OCI-M2 (cell line): Measurements from ENCODE around the gene DNAI7.

ENCODE experiments used
- DNase-seq: peaks from one replicate; lab custom pipeline; 2025; ENCODE audit not compliant: unreplicated experiment; lab: John Stamatoyannopoulos, UW

The DNAI7 gene, protein sequence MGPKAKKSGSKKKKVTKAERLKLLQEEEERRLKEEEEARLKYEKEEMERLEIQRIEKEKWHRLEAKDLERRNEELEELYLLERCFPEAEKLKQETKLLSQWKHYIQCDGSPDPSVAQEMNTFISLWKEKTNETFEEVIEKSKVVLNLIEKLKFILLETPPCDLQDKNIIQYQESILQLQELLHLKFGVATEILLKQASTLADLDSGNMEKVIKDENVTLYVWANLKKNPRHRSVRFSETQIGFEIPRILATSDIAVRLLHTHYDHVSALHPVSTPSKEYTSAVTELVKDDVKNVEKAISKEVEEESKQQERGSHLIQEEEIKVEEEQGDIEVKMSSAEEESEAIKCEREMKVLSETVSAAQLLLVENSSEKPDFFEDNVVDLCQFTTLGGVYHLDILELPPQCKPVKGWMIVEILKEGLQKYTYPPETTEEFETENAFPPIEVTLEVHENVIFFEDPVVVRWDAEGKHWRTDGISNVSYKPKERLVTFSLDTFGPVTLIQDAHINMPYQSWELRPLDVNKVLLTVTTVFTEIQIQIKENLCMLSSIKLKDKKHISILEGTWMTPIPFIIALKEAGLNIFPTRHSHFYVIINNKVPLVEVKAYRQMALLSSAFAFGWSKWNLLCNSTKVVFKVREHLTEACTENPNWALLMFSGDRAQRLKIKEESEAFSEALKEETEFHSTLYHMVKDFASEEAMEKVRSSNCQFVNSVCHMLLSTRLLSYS

GRCh38 chr12:25195056-25195971 lies at the start of gene DNAI7, which contains the start of gene ETFRF1:
DNAI7 (minus strand) TSS chr12:25195160; CDS start chr12:25195078, 82 bp downstream.
ETFRF1 (plus strand) TSS chr12:25195237; CDS start chr12:25203957, 8,720 bp downstream.
- DNase-seq: peak; percentile 9

- DNase-seq: no peak
Observed at GRCh38 chr12:25243680-25243990, 48.7 kb upstream of the DNAI7 start.

GRCh38 chr12:25242981-25243679 lies 48.2 kb upstream of the DNAI7 start:
- DNase-seq: no peak

- DNase-seq: no peak
Observed at GRCh38 chr12:25241167-25242020, 46.4 kb upstream of the DNAI7 start.

GRCh38 chr12:25236626-25237025 lies 41.7 kb upstream of the DNAI7 start:
- DNase-seq: no peak

GRCh38 chr12:25236190-25236589 lies 41.2 kb upstream of the DNAI7 start:
- DNase-seq: no peak

- no peak for DNase-seq
Observed at GRCh38 chr12:25213338-25213737, 18.4 kb upstream of the DNAI7 start.

GRCh38 chr12:25208554-25208953 lies 13.6 kb upstream of the DNAI7 start:
- DNase-seq: no peak

DNA sequence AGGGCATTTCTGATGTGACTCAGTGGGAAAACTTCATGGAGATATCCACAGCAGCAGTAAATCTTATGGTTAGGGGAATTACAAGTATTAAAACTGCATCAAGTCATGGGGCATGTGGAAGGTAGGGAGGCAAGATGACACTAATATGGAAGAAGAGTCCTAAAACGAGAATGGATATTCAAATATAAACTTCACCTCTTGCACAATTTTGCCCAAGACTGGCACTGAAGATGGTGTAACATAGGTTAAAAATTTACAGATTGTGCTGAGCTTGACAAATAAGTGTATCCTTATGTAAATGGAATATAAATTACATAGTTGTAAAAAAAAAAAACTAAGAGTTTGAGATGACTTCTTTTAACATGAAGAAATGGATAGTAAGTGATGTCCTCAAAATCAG lies 12.9 kb upstream of the DNAI7 start:
- DNase-seq: no peak

- DNase-seq: no peak
Observed at GRCh38 chr12:25207411-25207810, 12.5 kb upstream of the DNAI7 start.

GRCh38 chr12:25202137-25202536 lies 7.2 kb upstream of the DNAI7 start:
- no peak for DNase-seq

- no peak for DNase-seq
Observed at GRCh38 chr12:25200703-25201102, 5.7 kb upstream of the DNAI7 start.

GRCh38 chr12:25197608-25198007 lies 2.6 kb upstream of the DNAI7 start:
- DNase-seq: no peak

- DNase-seq: no peak
Observed at GRCh38 chr12:25194722-25195055, 271 bp downstream of the DNAI7 start.

DNA sequence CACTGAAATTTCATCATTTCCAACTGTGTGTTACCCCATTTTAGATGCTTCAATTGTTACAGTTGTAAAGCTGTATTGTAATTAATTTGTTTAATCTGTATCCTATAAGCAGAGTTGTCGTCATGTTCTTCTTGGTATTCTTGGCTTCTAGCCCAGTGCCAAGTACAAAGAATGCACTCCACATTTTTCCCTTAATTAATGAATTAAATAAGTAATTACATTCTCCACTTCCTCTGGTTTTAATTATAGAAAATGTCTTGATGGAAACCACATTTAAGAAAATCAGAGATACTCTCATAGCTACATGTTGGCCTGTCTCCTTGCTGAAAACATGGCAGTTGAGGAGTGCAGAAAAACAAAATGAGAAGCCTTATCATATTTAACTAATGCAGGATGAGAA lies 746 bp downstream of the DNAI7 start:
- DNase-seq: no peak

DNA sequence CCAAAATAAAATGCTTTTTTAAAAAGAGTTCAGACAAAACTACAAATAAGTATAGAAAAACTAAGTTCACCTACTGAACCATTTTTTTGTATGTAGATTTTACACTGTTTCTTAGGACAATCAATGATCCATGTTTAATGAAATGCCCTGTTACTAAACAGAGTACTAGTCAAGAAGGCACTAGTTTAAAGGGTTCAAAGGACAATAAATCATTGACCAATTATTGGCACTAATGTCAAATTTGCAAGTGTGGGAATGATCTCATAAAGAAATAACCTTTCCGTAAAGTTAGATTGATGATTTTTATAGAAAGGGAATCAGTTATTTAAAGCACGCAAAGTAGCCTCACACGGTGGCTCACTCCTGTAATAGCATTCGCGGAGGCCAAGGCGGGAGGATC lies 4.2 kb downstream of the DNAI7 start:
- no peak for DNase-seq

- DNase-seq: no peak
Observed at GRCh38 chr12:25189656-25190055, 5.3 kb downstream of the DNAI7 start.

GRCh38 chr12:25187781-25188180 lies 7.2 kb downstream of the DNAI7 start:
- DNase-seq: no peak

- no peak for DNase-seq
Observed at GRCh38 chr12:25186788-25187402, 8.1 kb downstream of the DNAI7 start.
